Measurements from ENCODE around the gene FLYWCH2. TPM values are rescaled to one million over a fixed set of nuclear protein-coding genes. Genes with fewer than 3 reads are reported as not detected.

Gene FLYWCH2
- total and polyA plus RNA-seq, 2 donors (not counting 3 experiments of a cell fraction or from before 2014, with no cell fraction given): 18.3 to 34.6 TPM

DNA sequence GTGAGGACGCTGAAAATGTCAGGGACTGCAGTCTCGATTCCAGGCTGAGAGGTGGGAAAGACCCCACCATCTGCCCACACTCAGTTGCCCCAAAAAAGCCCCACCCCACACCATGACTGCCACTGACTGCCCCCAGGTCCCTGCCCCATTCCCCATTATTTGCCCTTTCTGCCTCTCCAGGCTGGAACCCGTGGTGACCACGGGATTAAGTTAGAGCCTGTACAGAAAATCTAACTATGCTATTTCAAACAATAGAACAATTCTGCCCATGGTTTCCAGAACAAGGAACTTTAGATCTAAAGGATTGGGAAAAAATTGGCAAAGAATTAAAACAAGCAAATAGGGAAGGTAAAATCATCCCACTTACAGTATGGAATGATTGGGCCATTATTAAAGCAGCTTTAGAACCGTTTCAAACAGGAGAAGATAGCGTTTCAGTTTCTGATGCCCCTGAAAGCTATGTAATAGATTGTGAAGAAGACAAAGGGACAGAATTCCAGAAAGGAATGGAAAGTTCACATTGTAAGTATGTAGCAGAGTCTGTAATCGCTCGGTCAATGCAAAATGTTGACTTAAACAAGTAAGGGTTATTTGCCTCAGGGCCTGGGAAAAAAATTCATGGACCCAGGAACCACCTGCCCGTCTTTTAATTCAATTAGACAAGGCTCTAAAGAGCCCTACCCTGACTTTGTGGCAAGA is 43.1 kb downstream of the FLYWCH2 start:
- Histone ChIP-seq H4K20me1 (replicated peaks; ENCODE audit: control insufficient read depth, extremely low read depth, insufficient read depth, low read length) (no peaks in the 10 kb centered on the region), H3K9ac (replicated peaks; ENCODE audit: extremely low read depth, insufficient read depth, low read length) (no peak overlapping the region), H3K9me3 (replicated peaks; ENCODE audit: control insufficient read depth, insufficient read depth, low read length) (no peaks in the 10 kb centered on the region), H3K36me3 (ENCODE audit: control insufficient read depth in 2 of 2, extremely low read depth in 1 of 2, insufficient read depth in 2 of 2, low read length in 2 of 2) (peaks cover 2 to 8% of the 10 kb centered on the region in 2 experiments), H3K4me3 (replicated peaks in 1 of 3; ENCODE audit: insufficient read depth in 1 of 3, low read depth in 1 of 3, low read length in 3 of 3) (no peak overlapping the region), H3K4me1 (ENCODE audit: control insufficient read depth, extremely low read depth, insufficient read depth, low read length) (peaks cover 2% of the 10 kb centered on the region), H3K4me2 (ENCODE audit: insufficient read depth, low read length) (no peak overlapping the region), H3K27ac (ENCODE audit: insufficient read depth, low read depth, low read length) (no peak overlapping the region), H2AFZ (ENCODE audit: low read depth, low read length) (no peak overlapping the region), H3K27me3 (ENCODE audit: control insufficient read depth in 2 of 2, insufficient read depth in 2 of 2, low read length in 2 of 2) (no peaks in the 10 kb centered on the region), H3K9me1 (replicated peaks; ENCODE audit: control insufficient read depth, extremely low read depth, insufficient read depth, low read length) (no peaks in the 10 kb centered on the region), H3K79me2 (ENCODE audit: control insufficient read depth, insufficient read depth, low read length) (peaks cover 2% of the 10 kb centered on the region)
- DNase-seq (ENCODE audit: low read depth, low spot score) (no peak), FAIRE-seq (no peak)
- dilution Hi-C loops (cut with MboI; ENCODE audit: extremely low pct_ligation_motif_present, low sequenced_read_pairs): no loop called here
- intact Hi-C loops (cut with micrococcal nuclease): no loop called here
- no TSS peak for BruUV-seq (replicated peaks)
- ChIA-PET CTCF (interaction anchor here (0.6 to 2.2 kb wide), 19 partner anchors 10 to 186 kb away, joined by 3 to 36 read pairs (median 12); partner anchors contain the start of genes FLYWCH1 and FLYWCH2), POLR2A (no interaction called here)
- TF ChIP-seq GATA2 (IDR thresholded peaks at IDR 0.05; ENCODE audit: insufficient read depth, insufficient read length, low read depth, low read length) (no peak), MYC (IDR thresholded peaks at IDR 0.05; ENCODE audit: low read depth, low read length) (no peak), FOS (IDR thresholded peaks at IDR 0.05; ENCODE audit: borderline replicate concordance, insufficient read depth, low read length) (no peak), JUN (IDR thresholded peaks at IDR 0.05; ENCODE audit: borderline replicate concordance, insufficient read depth, insufficient read length, low read depth) (no peak), POLR2AphosphoS5 (IDR thresholded peaks at IDR 0.05; ENCODE audit: insufficient read depth, low read depth, low read length) (no peak), POLR2A (IDR thresholded peaks at IDR 0.05; ENCODE audit: low read depth, low read length) (no peak), EZH2 (IDR thresholded peaks at IDR 0.05; ENCODE audit: borderline replicate concordance, low read depth, low read length, severe bottlenecking) (no peak)
- TF ChIP-seq, protein P1, sequence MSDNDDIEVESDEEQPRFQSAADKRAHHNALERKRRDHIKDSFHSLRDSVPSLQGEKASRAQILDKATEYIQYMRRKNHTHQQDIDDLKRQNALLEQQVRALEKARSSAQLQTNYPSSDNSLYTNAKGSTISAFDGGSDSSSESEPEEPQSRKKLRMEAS (IDR thresholded peaks at IDR 0.05; ENCODE audit: insufficient read depth, insufficient read length): no peak
- TF ChIP-seq, protein P2, sequence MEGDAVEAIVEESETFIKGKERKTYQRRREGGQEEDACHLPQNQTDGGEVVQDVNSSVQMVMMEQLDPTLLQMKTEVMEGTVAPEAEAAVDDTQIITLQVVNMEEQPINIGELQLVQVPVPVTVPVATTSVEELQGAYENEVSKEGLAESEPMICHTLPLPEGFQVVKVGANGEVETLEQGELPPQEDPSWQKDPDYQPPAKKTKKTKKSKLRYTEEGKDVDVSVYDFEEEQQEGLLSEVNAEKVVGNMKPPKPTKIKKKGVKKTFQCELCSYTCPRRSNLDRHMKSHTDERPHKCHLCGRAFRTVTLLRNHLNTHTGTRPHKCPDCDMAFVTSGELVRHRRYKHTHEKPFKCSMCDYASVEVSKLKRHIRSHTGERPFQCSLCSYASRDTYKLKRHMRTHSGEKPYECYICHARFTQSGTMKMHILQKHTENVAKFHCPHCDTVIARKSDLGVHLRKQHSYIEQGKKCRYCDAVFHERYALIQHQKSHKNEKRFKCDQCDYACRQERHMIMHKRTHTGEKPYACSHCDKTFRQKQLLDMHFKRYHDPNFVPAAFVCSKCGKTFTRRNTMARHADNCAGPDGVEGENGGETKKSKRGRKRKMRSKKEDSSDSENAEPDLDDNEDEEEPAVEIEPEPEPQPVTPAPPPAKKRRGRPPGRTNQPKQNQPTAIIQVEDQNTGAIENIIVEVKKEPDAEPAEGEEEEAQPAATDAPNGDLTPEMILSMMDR (IDR thresholded peaks at IDR 0.05; ENCODE audit: extremely low read depth in 1 of 2, insufficient read depth in 1 of 2, low read depth in 1 of 2, low read length in 2 of 2): no peak

All from endothelial cell of umbilical vein (primary cell).